Stimulated activated CD8-positive, alpha-beta memory T cell treated with anti-CD3 and anti-CD28 coated beads, Interleukin-4, amount 100 ng/mL, for 48 hours (primary cell): ENCODE results near the gene KANSL1L.
A peak's percentile ranks its signal among the peaks of the same experiment; 100 is the strongest.
"Not testable (repeated sequence)": the region's sequence is repeated elsewhere in the genome, so short reads cannot be mapped to it uniquely, and the experiment has no call there.

Source experiments
- DNase-seq: peaks from one replicate; pipeline ENCODE4 v3.0.0-alpha.2; 2020

KANSL1L gene

DNA sequence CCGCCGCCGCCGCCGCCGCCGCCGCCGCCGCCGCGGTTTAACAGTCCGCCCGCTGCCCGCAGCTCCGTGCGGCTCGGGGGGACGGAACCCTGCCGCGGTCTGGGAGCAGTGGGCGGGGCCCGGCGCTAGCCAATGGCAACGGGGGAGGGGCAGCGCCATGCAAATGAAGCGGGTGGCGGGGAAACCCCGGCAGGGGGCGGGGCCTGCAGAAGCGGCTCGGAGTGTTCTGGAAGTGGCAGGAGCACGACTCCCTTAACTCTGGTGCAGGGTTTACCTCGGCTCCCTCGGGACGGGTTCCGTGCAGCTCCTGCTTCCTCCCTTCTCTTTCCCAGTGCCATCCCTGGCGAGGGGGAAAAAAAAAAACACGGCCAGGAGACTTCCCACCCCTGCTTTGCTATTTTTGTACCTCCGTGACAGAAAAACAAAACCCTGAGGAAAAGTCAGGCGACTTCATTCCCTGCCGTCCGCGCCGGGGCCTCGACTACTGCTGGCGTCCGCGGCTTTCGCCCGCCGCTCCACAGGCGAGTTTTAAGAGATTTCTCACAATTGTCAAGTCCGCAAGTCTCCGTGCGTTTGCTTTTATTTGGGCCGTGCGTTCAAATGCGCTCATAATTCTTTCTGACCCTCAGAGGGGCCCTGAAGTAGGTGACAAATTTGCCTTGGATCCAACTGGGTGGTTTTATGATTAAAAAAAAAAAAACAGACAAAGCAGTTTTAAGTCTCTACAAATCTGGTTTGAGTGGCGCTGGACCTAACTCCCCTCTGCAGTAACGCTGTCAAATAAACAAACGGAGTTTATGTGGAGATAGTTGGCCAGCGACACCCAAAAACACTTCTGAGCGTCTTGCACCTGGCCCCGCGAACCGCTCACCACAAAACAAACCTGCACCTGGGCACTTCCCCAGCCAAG, at the start of gene KANSL1L:
TSS of gene KANSL1L (minus strand) at position 101 of the 910 bp plus-strand sequence. CDS start 16,827 bp downstream, outside the sequence.
- peak; percentile 99 for DNase-seq

GRCh38 chr2:210215120-210215519, 43.9 kb upstream of the KANSL1L start:
- no peak for DNase-seq

DNA sequence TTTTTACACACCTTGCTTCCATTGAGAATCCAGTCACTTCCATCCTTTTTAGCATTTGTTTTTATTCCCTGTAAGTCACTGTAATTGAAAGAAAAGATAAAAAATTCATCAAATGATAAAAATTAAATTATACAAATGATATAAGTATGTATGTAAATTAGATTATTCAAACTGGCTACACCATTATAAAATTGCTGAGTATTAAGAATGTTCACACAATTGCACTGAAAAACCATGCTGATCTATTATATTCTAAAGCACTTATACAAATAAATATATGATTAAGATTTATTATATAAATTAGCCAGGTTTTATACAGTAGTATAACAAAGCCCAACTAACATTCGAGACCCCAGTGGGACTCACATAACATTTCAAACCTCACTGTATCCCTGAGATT, 39.0 kb upstream of the KANSL1L start:
- no peak for DNase-seq

DNA sequence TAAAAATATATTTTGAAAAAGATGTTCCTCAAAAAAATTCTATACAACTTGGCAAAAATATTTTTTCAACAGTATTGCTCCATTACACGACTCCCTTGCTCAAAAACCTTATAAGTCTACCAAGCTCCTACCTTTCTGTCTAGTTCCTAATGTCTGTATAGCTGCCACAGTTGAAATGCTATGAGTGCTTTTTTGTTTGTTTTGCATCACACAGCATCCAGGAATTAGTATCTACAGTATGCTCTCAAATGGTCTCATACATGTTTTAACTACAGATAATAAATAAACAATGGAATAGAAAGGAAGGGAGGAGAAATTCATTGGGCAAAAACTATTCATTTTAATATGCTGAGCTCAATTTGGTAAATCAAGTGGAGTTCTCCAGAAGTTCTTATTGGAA, 36.7 kb upstream of the KANSL1L start:
- no peak for DNase-seq

DNA sequence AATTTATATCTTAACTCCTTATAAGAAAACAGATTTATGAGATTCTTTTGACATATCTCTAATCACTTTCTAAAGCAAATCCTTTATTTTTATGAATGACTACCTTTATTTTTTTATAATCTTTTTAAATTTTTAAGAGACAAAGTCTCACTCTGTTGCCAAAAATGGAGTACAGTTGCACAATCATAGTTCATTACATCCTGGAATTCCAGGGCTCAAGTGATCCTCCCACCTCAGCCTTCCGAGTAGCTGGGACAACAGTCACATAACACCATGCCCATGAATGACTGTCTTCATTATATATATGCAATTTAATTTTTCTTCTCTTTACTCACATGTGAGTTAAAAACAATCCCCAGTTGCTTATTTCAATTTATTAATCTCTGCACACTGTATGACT, 32.3 kb upstream of the KANSL1L start:
- no peak for DNase-seq

GRCh38 chr2:210203147-210203546, 31.9 kb upstream of the KANSL1L start:
- no peak for DNase-seq

DNA sequence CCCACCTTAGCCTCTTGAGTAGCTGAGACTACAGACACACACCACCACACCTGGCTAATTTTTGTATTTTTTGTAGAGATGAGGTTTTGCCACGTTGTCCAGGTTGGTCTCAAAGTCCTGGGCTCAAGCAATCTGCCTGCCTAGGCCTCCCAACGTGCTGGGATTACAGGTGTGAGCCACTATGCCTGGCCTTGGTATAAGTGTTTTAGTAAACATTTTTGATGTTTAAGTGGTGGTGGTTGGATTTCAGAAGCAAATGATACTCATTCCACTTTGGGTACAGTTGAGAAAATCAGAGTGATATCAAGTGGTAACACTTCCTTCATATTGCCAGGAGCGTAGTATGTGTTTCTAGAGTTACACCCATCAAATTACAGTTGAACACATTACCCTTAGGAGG, 28.6 kb upstream of the KANSL1L start:
- DNase-seq, result no peak

GRCh38 chr2:210199186-210199765, 28.1 kb upstream of the KANSL1L start:
- DNase-seq, result no peak

- DNase-seq, result no peak
Observed at GRCh38 chr2:210198326-210198725, 27.1 kb upstream of the KANSL1L start.

DNA sequence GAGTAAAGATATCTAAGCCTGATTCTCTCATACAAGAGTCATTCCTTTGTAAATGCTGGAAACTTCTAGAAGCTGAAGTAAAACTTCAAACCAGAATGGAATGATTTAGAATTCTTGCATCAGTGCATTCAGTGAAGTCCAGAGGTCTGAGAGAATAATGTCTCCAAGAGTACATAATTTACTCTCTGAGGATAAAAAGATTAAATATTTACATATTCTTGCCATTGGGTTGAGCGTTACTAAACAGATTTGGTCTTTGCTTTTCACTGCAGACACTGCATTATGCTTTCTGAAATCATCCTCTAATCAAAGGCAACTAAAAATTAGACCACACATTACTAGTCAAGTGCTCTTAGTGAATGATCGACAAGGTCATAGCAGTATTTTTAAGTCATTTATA, 26.5 kb upstream of the KANSL1L start:
- DNase-seq, result no peak

GRCh38 chr2:210195101-210195852, 24.1 kb upstream of the KANSL1L start:
- no peak for DNase-seq

GRCh38 chr2:210190345-210190744, 19.1 kb upstream of the KANSL1L start:
- no peak for DNase-seq

GRCh38 chr2:210189452-210190138, 18.4 kb upstream of the KANSL1L start:
- DNase-seq, result no peak

- DNase-seq, result no peak
Observed at GRCh38 chr2:210188755-210189154, 17.5 kb upstream of the KANSL1L start.

DNA sequence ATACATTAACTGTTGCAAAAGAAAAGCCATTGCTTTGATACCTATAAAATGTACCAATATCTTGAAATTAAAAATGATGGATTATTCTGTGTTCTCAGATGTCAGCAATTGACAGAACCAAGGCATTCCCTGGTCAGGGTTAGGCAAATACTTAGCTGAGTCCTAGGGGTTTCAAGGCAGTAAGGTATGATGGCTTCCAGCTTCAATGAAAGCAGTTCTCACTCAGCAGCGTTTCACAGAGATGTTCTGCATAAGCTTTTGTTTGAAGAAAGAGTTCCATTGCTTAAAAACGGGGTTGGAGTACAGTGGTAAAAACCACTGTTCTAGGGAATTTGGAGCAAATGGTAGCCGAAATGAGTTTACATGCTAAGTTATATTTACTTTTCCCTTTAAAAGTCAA, 17.0 kb upstream of the KANSL1L start:
- no peak for DNase-seq

GRCh38 chr2:210183936-210184335, 12.7 kb upstream of the KANSL1L start:
- not testable (repeated sequence) for DNase-seq

DNA sequence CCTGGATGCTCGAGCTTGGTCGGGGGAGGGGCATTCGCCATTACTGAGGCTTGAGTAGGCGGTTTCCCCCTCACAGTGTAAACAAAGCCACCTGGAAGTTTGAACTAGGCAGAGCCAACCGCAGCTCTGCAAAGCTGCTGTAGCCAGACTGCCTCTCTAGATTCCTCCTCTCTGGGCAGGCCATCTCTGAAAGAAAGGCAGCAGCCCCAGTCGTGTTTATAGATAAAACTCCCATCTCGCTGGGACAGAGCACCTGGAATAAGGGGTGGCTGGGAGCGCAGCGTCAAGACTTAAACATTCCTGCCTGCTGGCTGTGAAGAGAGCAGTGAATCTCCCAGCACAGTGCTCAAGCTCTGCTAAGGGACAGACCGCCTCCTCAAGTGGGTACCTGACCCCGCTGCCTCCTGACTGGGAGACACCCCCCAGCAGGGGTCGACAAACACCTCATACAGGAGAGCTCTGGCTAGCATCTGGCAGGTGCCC, 10.4 kb upstream of the KANSL1L start:
- DNase-seq, result not testable (repeated sequence)

GRCh38 chr2:210181033-210181605, 9.9 kb upstream of the KANSL1L start:
- DNase-seq, result not testable (repeated sequence)

DNA sequence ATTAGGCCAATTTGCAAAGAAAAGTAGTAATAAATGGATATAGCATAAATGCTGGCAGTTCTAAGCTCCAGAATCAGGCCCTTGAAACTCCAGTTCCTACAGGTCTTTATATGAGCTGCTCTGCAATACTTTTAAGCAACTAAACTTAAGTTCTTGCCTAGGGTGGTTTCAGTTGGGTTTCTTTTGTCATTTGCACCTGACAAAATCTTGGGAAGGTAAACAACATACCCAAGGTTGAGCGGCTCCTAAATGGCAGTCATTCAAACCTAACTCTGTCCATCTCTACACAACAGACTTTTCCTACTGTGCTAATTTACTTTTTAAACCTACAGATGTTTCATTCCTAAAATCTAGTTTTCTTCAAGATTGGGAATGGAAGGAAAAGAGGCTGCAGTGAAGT, 9.3 kb upstream of the KANSL1L start:
- no peak for DNase-seq

DNA sequence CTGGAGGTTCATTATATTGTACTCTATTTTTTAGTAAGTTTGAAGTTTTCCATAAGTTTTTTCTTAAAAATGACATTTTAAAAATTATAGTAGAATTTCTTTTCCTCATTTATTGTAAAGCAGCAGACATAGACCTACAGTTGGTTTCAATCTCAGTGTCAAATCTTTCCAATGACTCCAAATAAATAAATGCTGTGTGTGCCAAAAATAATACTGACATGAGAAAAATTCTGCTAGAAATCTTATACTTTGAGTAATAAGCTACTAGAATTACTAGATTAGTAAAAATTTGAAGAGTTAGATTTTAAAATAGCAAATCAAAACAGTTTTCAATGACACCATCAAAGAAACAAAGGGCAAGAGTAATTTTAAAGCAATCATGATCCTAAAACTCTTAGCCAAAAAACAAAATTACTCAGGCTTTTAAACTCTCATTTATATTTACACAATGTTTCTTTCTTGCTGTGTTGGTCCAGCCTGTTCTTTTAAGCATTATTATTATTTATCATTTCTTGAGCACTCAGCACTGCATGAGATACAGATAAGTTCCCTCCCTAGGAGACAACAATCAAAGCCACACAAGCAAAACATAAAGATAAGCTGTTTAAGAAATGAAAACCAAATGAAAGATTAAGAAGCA, 8.3 kb upstream of the KANSL1L start:
- DNase-seq, result no peak

- DNase-seq, result no peak
Observed at GRCh38 chr2:210177769-210178168, 6.6 kb upstream of the KANSL1L start.

DNA sequence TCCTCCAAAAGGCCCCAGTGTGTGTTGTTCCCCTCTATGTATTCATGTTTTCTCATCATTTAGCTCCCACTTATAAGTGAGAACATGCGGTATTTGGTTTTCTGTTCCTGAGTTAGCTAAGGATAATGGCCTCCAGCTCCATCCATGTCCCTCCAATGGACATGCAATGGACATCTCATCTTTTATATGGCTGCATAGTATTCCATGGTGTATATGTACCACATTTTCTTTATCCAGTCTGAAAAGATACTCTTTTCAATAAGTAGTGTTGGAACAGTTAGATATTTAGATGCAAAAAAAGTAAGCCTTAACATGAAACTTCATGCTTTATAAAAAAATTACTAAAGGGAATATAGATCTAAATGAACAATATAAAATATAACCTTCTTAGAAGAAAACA, 5.9 kb upstream of the KANSL1L start:
- DNase-seq, result not testable (repeated sequence)
